Glomerular endothelial cell (primary cell): ENCODE results near the gene OR4K13. TPM values are rescaled to one million over a fixed set of nuclear protein-coding genes. Genes with fewer than 3 reads are reported as not detected.

Source experiments
- DNase-seq: peaks from one replicate; pipeline ENCODE4 v3.0.0-alpha.2; 2011; ENCODE audit warnings: low read depth, low spot score; ENCODE audit errors: extremely low read depth
- total RNA-seq: library from RNA; depleted of rRNA; stranded (reverse); fragments of >200 nt; gene quantifications from 2 replicates; pipeline ENCODE4 v1.2.3, GENCODE V29; 2015

Gene OR4K13
- total RNA-seq: not detected in 2 replicates

- no peak for DNase-seq
These were observed at the start of gene OR4K13 for GRCh38 chr14:20035938-20036337. Gene OR4K13 (minus strand): TSS chr14:20036038. CDS start chr14:20034758, 1,280 bp downstream.

DNA sequence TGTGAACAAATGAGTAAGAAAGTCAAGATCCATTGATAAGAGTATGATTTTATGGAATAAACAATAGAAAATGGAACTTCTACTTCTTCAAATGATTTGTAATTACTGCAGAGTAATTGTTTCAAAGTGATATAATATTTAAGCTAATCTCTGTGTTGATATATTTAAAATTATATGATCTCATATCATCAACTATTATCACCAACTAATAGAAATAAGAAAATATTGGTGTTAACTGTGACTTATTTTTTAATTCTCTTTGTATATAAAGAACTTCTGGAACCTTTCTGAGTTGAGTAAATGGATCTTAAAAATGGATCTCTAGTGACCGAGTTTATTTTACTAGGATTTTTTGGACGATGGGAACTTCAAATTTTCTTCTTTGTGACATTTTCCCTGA lies 23.9 kb upstream of the OR4K13 start, which contains the start of gene OR4L1:
Gene OR4L1, plus strand, starts transcription at position 301 of the 400 bp plus-strand sequence. Its CDS starts 0 bp downstream, at position 301.
- DNase-seq: no peak

DNA sequence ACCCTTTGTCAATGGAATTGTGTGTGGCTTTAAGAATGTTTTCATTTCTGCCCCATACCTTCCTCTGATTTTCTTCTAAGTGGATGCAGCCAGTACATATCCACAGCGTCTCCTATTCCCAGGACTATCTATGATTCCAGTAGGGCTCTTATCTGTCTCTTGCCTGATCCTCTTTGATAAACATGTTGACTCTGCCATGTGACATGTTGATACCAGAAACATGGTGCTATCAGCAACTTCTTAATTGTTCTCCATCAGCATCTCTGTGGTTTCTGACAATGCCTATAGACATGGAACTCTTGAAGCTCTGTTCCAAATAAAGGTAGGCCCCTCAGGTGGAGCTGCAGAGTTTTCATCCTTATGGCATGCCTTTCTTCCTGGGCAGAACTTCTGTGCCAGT lies 12.4 kb upstream of the OR4K13 start:
- DNase-seq: no peak

DNA sequence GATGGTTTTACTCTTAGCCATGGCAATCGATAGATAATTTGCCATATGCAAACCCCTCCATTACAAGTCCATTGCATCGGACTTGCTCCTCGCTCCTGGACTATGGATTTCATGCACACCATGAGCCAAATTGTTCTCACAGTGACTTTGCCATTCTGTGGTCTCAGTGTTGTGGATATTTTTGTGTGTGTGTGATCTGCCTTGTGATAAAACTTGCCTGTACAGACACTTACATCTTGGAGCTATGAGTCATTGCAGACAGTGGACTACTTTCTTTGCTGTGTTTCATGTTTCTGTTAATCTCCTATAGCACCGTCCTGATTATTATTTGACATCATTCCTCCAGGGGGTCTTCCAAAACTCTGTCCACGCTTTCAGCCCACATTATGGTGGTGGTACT lies 8.4 kb upstream of the OR4K13 start:
- no peak for DNase-seq

DNA sequence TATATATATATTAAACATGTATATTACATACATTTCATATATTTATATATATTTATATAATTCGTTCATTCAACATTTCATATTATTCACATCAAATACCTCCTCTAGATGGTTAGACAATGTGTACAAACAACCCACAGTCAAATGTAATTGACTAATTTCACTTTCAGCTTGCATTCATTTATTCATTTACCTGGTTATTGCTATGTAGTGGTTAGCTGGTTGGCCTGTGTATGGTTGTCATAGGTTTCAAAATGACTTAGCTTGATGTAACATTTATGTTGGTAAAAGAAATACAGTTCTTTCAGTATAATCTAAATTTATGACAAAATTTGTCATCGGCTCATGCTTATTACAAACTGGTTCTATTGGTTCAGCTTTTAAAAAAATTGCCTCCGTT lies 389 bp downstream of the OR4K13 start:
- no peak for DNase-seq

GRCh38 chr14:20031058-20031457 lies 4.8 kb downstream of the OR4K13 start:
- DNase-seq: no peak

- no peak for DNase-seq
These were observed 16.5 kb downstream of the OR4K13 start, which contains the start of gene OR4K14 for GRCh38 chr14:20019257-20019865. Gene OR4K14 (minus strand): TSS chr14:20019307. CDS start chr14:20015193, 4,114 bp downstream.

DNA sequence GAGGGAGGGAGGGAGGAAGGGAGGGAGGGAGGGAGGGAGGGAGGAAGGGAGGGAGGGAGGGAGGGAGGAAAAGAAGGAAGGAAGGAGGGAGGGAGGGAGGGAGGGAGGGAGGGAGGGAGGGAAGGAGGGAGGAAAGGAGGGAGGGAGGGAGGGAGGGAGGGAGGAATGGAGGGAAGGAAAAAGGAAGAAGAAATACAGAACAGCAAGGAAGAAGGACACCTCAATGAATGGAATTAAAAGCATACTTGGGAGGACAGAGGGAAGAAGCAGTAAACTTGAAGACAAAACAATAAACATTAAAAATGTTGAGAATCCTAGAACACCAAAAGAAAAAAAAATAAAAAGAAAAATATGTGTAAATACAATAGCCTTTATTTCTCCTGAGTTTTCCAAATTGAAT lies 27.7 kb downstream of the OR4K13 start:
- DNase-seq: no peak

GRCh38 chr14:20002319-20002718 lies 33.5 kb downstream of the OR4K13 start:
- no peak for DNase-seq

DNA sequence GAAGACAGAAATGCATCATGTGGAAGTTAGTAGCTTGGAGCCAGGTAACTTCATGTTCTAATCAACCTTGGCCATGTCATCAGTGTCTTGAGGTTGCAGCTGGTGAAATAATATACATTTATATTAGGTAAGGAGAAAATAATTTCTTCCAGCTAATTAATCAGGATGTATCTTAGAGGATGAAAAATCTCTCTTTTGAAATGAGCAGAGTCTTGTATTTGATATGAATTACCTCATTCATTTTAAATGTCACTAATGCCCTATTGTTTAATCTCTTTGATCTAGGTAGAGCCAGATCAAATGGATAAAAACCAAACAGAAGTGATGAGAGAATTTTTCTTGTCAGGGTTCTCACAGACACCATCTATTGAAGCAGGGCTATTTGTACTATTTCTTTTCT lies 34.0 kb downstream of the OR4K13 start, which contains the start of gene OR4Q2:
Gene OR4Q2, plus strand, starts transcription at position 301 of the 400 bp plus-strand sequence.
- no peak for DNase-seq

GRCh38 chr14:19993438-19993837 lies 42.4 kb downstream of the OR4K13 start:
- no peak for DNase-seq

Other genes starting within 250 kb of the OR4K13 start
- not detected in 2 replicates for gene OR4N2, start 232.3 kb downstream of the OR4K13 start, total RNA-seq
- gene OR4K2, start 160.9 kb downstream of the OR4K13 start, total RNA-seq: not detected in 2 replicates
- gene OR4K5, start 115.4 kb downstream of the OR4K13 start, total RNA-seq: not detected in 2 replicates
- gene OR4K1, start 105.1 kb downstream of the OR4K13 start, total RNA-seq: not detected in 2 replicates
- not detected in 2 replicates for gene OR4K15, start 60.4 kb downstream of the OR4K13 start, total RNA-seq
- not detected in 2 replicates for gene OR4Q2, start 33.9 kb downstream of the OR4K13 start, total RNA-seq
- gene OR4K14, start 16.7 kb downstream of the OR4K13 start, total RNA-seq: not detected in 2 replicates
- not detected in 2 replicates for gene OR4L1, start 24.0 kb upstream of the OR4K13 start, total RNA-seq
- gene OR4K17, start 74.7 kb upstream of the OR4K13 start, total RNA-seq: not detected in 2 replicates
- gene OR4N5, start 102.8 kb upstream of the OR4K13 start, total RNA-seq: not detected in 2 replicates
- gene OR11G2, start 154.9 kb upstream of the OR4K13 start, total RNA-seq: not detected in 2 replicates
- gene OR11H6, start 187.7 kb upstream of the OR4K13 start, total RNA-seq: not detected in 2 replicates
- not detected in 2 replicates for gene OR11H7, start 192.9 kb upstream of the OR4K13 start, total RNA-seq
- gene OR11H4, start 203.2 kb upstream of the OR4K13 start, total RNA-seq: not detected in 2 replicates